Neutrophil (primary cell): ENCODE data around the gene RAG2.

Source experiments
- H3K27ac ChIP-seq: fragments of 200-600 bp; sonication (generic); 2 replicates; pipeline ENCODE4 v1.5.1; 2016; ENCODE audit warnings: mild to moderate bottlenecking, moderate library complexity
- H3K27me3 ChIP-seq: fragments of 200-600 bp; sonication (generic); 2 replicates; pipeline ENCODE4 v1.6.0; 2016; ENCODE audit warnings: mild to moderate bottlenecking
- H3K36me3 ChIP-seq: fragments of 200-600 bp; sonication (generic); 2 replicates; pipeline ENCODE4 v1.5.1; 2017
- H3K4me1 ChIP-seq, 2 experiments: fragments of 200-600 bp in 1 of 2; sonication (generic) in 1 of 2; 1 replicate in 1 of 2; 2 replicates in 1 of 2; pipeline versions ENCODE4 v1.5.1 to v1.6.1; 2013 to 2016; ENCODE audit warnings: low read depth in 1 of 2, low read length in 1 of 2, mild to moderate bottlenecking in 1 of 2, moderate library complexity in 1 of 2; ENCODE audit not compliant: control insufficient read depth in 1 of 2, insufficient read depth in 1 of 2
- H3K4me3 ChIP-seq, 2 experiments: fragments of 200-600 bp in 1 of 2; sonication (generic) in 1 of 2; 1 replicate in 1 of 2; 2 replicates in 1 of 2; pipeline ENCODE4 v1.5.1; 2013 to 2016; ENCODE audit warnings: low read depth in 1 of 2, low read length in 1 of 2, mild to moderate bottlenecking in 1 of 2, moderate library complexity in 1 of 2
- H3K9me3 ChIP-seq: fragments of 200-600 bp; sonication (generic); 2 replicates; pipeline ENCODE4 v1.5.1; 2016
- CTCF ChIP-seq: fragments of 200-600 bp; sonication (generic); IDR thresholded peaks from 2 replicates; pipeline ENCODE4 v1.5.1; 2016; ENCODE audit warnings: antibody characterized with exemption

Gene RAG2

DNA sequence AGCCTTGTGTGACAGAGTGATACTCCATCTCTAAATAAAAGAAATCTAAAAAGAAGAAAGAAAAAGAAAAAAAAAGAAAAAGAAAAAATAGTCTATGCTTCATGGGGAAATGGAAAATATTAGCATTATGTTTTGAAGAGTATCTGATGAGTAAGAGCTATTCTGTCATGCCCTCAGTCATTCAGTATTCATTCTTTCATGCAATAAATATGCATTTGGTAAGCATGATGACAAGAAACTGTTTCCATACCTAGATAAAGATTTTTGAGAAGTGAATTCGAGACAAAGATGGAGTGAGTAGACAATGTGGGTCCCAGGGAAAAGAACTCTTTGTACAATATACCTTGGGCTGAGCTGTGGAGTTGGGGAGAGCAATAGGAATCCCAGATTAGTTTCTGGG lies 9.9 kb downstream of the RAG2 start:
- Histone ChIP-seq H3K9me3 (no peaks in the 10 kb centered on the region), H3K4me1 (no peaks in the 10 kb centered on the region), H3K27me3 (peaks cover 62% of the 10 kb centered on the region), H3K4me3 (no peak overlapping the region), H3K27ac (no peak overlapping the region), H3K36me3 (no peaks in the 10 kb centered on the region)
- TF ChIP-seq CTCF, result no peak

GRCh38 chr11:36586543-36586942 lies 11.5 kb downstream of the RAG2 start:
- no peak overlapping the region for H3K27ac ChIP-seq
- no peak for TF ChIP-seq CTCF
- no peak overlapping the region for H3K4me3 ChIP-seq
- no peaks in the 10 kb centered on the region for H3K36me3 ChIP-seq
- no peaks in the 10 kb centered on the region for H3K4me1 ChIP-seq
- H3K9me3 ChIP-seq, result no peaks in the 10 kb centered on the region
- H3K27me3 ChIP-seq, result peaks cover 46% of the 10 kb centered on the region

DNA sequence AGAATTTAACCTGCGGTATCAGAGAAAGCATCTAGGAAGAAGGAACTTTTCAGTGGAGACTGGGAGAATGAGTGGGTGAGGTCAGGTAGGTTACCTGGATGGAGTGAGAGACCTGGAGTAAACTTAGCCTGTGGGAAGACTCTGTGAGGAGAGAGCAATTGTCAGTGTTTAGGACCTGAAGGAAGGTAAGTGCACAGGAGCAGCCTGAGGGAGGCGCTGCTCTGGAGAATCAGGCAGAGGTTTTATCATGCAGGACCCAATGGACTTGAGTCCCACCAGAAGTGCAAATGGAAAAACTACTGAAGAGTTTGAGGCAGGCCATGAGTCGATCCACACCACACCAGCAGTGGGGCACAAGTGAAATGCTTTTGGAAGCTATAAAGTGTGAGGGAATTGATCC lies 14.4 kb downstream of the RAG2 start:
- Histone ChIP-seq H3K27ac (no peak overlapping the region), H3K36me3 (no peaks in the 10 kb centered on the region), H3K27me3 (peaks cover 18% of the 10 kb centered on the region), H3K4me3 (no peak overlapping the region), H3K4me1 (no peaks in the 10 kb centered on the region), H3K9me3 (no peaks in the 10 kb centered on the region)
- no peak for TF ChIP-seq CTCF

GRCh38 chr11:36581536-36581935 lies 16.5 kb downstream of the RAG2 start:
- TF ChIP-seq CTCF, result no peak
- Histone ChIP-seq H3K27me3 (no peaks in the 10 kb centered on the region), H3K4me1 (no peaks in the 10 kb centered on the region), H3K4me3 (no peak overlapping the region), H3K9me3 (no peaks in the 10 kb centered on the region), H3K36me3 (no peaks in the 10 kb centered on the region), H3K27ac (no peak overlapping the region)

DNA sequence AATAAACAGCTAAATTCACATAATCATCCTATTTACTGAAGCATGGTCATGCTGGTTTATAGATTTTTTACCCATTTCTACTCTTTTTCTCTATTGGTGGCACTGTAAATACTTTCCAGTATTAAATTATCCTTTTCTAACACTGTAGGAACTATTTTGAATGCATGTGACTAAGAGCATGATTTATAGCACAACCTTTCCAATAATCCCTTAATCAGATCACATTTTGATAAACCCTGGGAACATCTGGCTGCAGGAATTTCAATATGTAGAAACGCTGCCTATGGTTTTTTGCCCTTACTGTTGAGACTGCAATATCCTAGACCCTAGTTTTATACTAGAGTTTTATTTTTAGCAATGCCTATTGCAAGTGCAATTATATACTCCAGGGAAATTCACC lies 19.6 kb downstream of the RAG2 start:
- H3K27ac ChIP-seq, result no peak overlapping the region
- H3K36me3 ChIP-seq, result no peaks in the 10 kb centered on the region
- H3K9me3 ChIP-seq, result no peaks in the 10 kb centered on the region
- no peak for TF ChIP-seq CTCF
- no peaks in the 10 kb centered on the region for H3K4me1 ChIP-seq
- H3K4me3 ChIP-seq, result no peak overlapping the region
- H3K27me3 ChIP-seq, result no peaks in the 10 kb centered on the region

DNA sequence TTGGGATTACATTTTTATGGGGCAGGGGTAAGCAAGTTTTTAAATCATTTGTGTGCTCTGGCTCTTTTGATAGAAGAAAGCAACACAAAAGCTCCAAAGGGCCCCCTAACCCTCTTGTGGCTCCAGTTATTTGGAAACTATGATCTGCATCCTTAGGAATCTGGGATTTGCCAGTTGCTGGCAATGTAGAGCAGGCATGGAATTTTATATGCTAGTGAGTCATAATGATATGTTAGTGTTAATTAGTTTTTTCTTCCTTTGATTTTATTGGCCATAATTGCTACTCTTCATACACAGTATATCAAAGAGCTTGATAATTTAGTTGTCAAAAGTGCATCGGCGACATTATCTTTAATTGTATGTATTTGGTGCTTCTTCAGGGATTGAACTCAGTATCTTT lies 20.2 kb downstream of the RAG2 start:
- H3K9me3 ChIP-seq, result no peaks in the 10 kb centered on the region
- no peak for TF ChIP-seq CTCF
- no peak overlapping the region for H3K27ac ChIP-seq
- no peaks in the 10 kb centered on the region for H3K4me1 ChIP-seq
- H3K27me3 ChIP-seq, result no peaks in the 10 kb centered on the region
- no peak overlapping the region for H3K4me3 ChIP-seq
- H3K36me3 ChIP-seq, result no peaks in the 10 kb centered on the region
